Fibroblast of gingiva (primary cell): ENCODE data around the gene ATIC.
"Not testable (repeated sequence)": the region's sequence is repeated elsewhere in the genome, so short reads cannot be mapped to it uniquely, and the experiment has no call there.

ENCODE experiments used
- DNase-seq: peaks from one replicate; pipeline ENCODE4 v3.0.0-alpha.2; 2011; ENCODE audit warnings: low read depth

The ATIC gene

GRCh38 chr2:215311625-215312396, at the start of gene ATIC:
Gene ATIC, plus strand, starts transcription at chr2:215312059. Its CDS starts 84 bp downstream, at chr2:215312143.
- DNase-seq = peak; percentile 93

GRCh38 chr2:215262303-215262702, 49.6 kb upstream of the ATIC start:
- DNase-seq = no peak

- DNase-seq = no peak
These were observed 49.0 kb upstream of the ATIC start for GRCh38 chr2:215262741-215263362.

- DNase-seq = no peak
These were observed 47.5 kb upstream of the ATIC start for GRCh38 chr2:215264374-215264773.

- DNase-seq = peak; percentile 80
These were observed 42.3 kb upstream of the ATIC start for GRCh38 chr2:215269397-215270117.

GRCh38 chr2:215270118-215270451, 41.8 kb upstream of the ATIC start:
- no peak for DNase-seq

GRCh38 chr2:215271446-215271845, 40.4 kb upstream of the ATIC start:
- no peak for DNase-seq

- DNase-seq = no peak
These were observed 38.9 kb upstream of the ATIC start for GRCh38 chr2:215272918-215273317.

- DNase-seq = no peak
These were observed 37.0 kb upstream of the ATIC start for GRCh38 chr2:215274829-215275228.

- no peak for DNase-seq
These were observed 36.0 kb upstream of the ATIC start for GRCh38 chr2:215275824-215276223.

GRCh38 chr2:215277944-215278343, 33.9 kb upstream of the ATIC start:
- DNase-seq = no peak

- no peak for DNase-seq
These were observed 31.5 kb upstream of the ATIC start for GRCh38 chr2:215280326-215280725.

GRCh38 chr2:215283221-215283620, 28.6 kb upstream of the ATIC start:
- DNase-seq = no peak

GRCh38 chr2:215286309-215286708, 25.6 kb upstream of the ATIC start:
- no peak for DNase-seq

- DNase-seq = no peak
These were observed 23.6 kb upstream of the ATIC start for GRCh38 chr2:215288112-215288815.

GRCh38 chr2:215290980-215291599, 20.8 kb upstream of the ATIC start:
- peak; percentile 79 for DNase-seq

- no peak for DNase-seq
These were observed 18.0 kb upstream of the ATIC start for GRCh38 chr2:215293879-215294278.

- DNase-seq = no peak
These were observed 12.5 kb upstream of the ATIC start for GRCh38 chr2:215299337-215299859.

- no peak for DNase-seq
These were observed 9.9 kb upstream of the ATIC start for GRCh38 chr2:215301994-215302393.

- DNase-seq = not testable (repeated sequence)
These were observed 617 bp upstream of the ATIC start for GRCh38 chr2:215311259-215311624.

GRCh38 chr2:215313255-215313613, 1.4 kb downstream of the ATIC start:
- DNase-seq = no peak

- no peak for DNase-seq
These were observed 3.0 kb downstream of the ATIC start for GRCh38 chr2:215314896-215315295.
